HEK293 (cell line): ENCODE results near the gene IL1RAPL1.

Experiments
- CTCF ChIA-PET: fragments of 350-600 bp; formaldehyde crosslinking; extraction: SDS; loops from one replicate; lab custom pipeline; 2021; ENCODE audit warnings: antibody characterized with exemption; lab: Yijun Ruan, JAX
- POLR2A ChIA-PET: fragments of 300-600 bp; formaldehyde crosslinking; extraction: SDS; loops from one replicate; lab custom pipeline; 2020; ENCODE audit warnings: antibody characterized with exemption, inconsistent platforms; lab: Yijun Ruan, JAX
- H3K27ac ChIP-seq: fragments of 200-500 bp; sonication (Bioruptor generic); 2 replicates; pipeline ENCODE4 v1.5.1; 2014; ENCODE audit warnings: low read depth, low read length, control low read depth, inconsistent platforms; ENCODE audit errors: extremely low read depth
- H3K36me3 ChIP-seq, 2 experiments: fragments of 200-500 bp in 1 of 2; sonication (Bioruptor generic) in 1 of 2; 1 replicate in 1 of 2; 2 replicates in 1 of 2; pipeline ENCODE4 v1.5.1; 2014 to 2017; ENCODE audit warnings: inconsistent platforms in 2 of 2, low read length in 2 of 2; ENCODE audit not compliant: control insufficient read depth in 2 of 2, insufficient read depth in 1 of 2
- H3K4me1 ChIP-seq: fragments of 200-500 bp; sonication (Bioruptor generic); 2 replicates; pipeline ENCODE4 v1.5.1; 2014; ENCODE audit warnings: mild to moderate bottlenecking, low read length, inconsistent platforms; ENCODE audit not compliant: control insufficient read depth, insufficient read depth
- H3K4me3 ChIP-seq: 2 replicates; pipeline ENCODE4 v1.5.1; 2011; ENCODE audit warnings: low read depth, mild to moderate bottlenecking, control low read depth, low read length, moderate library complexity
- H3K9me3 ChIP-seq: fragments of 200-500 bp; sonication (Bioruptor generic); 2 replicates; pipeline ENCODE4 v1.5.1; 2014; ENCODE audit warnings: low read depth, low read length, inconsistent platforms; ENCODE audit not compliant: control insufficient read depth, insufficient read depth
- EGR2 ChIP-seq: fragments of 450-650 bp; formaldehyde crosslinking; IDR thresholded peaks from 2 replicates; pipeline ENCODE4 v1.5.1; 2016; ENCODE audit warnings: low read depth, missing biosample characterization, missing genetic modification characterization
- IKZF3 ChIP-seq: fragments of 450-650 bp; IDR thresholded peaks from 2 replicates; pipeline ENCODE4 v1.5.0; 2018; ENCODE audit warnings: missing biosample characterization, mild to moderate bottlenecking, missing genetic modification characterization, moderate library complexity
- KLF1 ChIP-seq: fragments of 450-650 bp; formaldehyde crosslinking; IDR thresholded peaks from 2 replicates; pipeline ENCODE4 v1.5.1; 2016; ENCODE audit warnings: missing biosample characterization, missing genetic modification characterization
- KLF16 ChIP-seq: fragments of 450-650 bp; formaldehyde crosslinking; IDR thresholded peaks from 2 replicates; pipeline ENCODE4 v1.5.1; 2017; ENCODE audit warnings: missing biosample characterization, missing genetic modification characterization
- KLF9 ChIP-seq: fragments of 450-650 bp; formaldehyde crosslinking; IDR thresholded peaks from 2 replicates; pipeline ENCODE4 v1.5.1; 2016; ENCODE audit warnings: missing biosample characterization, missing genetic modification characterization, low read depth
- OVOL3 ChIP-seq: fragments of 450-650 bp; formaldehyde crosslinking; IDR thresholded peaks from 2 replicates; pipeline ENCODE4 v1.5.1; 2016; ENCODE audit warnings: missing biosample characterization, missing genetic modification characterization
- PBX3 ChIP-seq: sonication (generic); formaldehyde crosslinking; IDR thresholded peaks from 2 replicates; pipeline ENCODE4 v1.8.1; 2022; ENCODE audit warnings: mild to moderate bottlenecking, moderate library complexity, missing genetic modification reagents
- SCRT2 ChIP-seq: fragments of 450-650 bp; formaldehyde crosslinking; IDR thresholded peaks from 2 replicates; pipeline ENCODE4 v1.5.1; 2016; ENCODE audit warnings: missing biosample characterization, missing genetic modification characterization
- WT1 ChIP-seq: fragments of 450-650 bp; formaldehyde crosslinking; IDR thresholded peaks from 2 replicates; pipeline ENCODE4 v1.5.1; 2016; ENCODE audit warnings: missing biosample characterization, missing genetic modification characterization
- ZBTB21 ChIP-seq: fragments of 450-650 bp; formaldehyde crosslinking; IDR thresholded peaks from 2 replicates; pipeline ENCODE4 v1.5.1; 2017; ENCODE audit warnings: missing biosample characterization, missing genetic modification characterization
- ZBTB7A ChIP-seq: fragments of 450-650 bp; formaldehyde crosslinking; IDR thresholded peaks from 2 replicates; pipeline ENCODE4 v1.5.1; 2016; ENCODE audit warnings: low read depth, missing biosample characterization, missing genetic modification characterization
- ZNF174 ChIP-seq: fragments of 450-650 bp; formaldehyde crosslinking; IDR thresholded peaks from 2 replicates; pipeline ENCODE4 v1.5.0; 2017; ENCODE audit warnings: missing biosample characterization, mild to moderate bottlenecking, missing genetic modification characterization
- ZNF362 ChIP-seq: fragments of 450-650 bp; formaldehyde crosslinking; IDR thresholded peaks from 2 replicates; pipeline ENCODE4 v1.5.1; 2016; ENCODE audit warnings: missing biosample characterization, missing genetic modification characterization
- ZNF416 ChIP-seq: fragments of 450-650 bp; formaldehyde crosslinking; IDR thresholded peaks from 2 replicates; pipeline ENCODE4 v1.5.1; 2016; ENCODE audit warnings: missing biosample characterization, missing genetic modification characterization
- ZNF473 ChIP-seq: fragments of 450-650 bp; formaldehyde crosslinking; IDR thresholded peaks from 2 replicates; pipeline ENCODE4 v1.5.1; 2017; ENCODE audit warnings: missing biosample characterization, missing genetic modification characterization
- ZNF600 ChIP-seq: fragments of 450-650 bp; formaldehyde crosslinking; IDR thresholded peaks from 2 replicates; pipeline ENCODE4 v1.5.1; 2016; ENCODE audit warnings: missing biosample characterization, missing genetic modification characterization
- ZNF621 ChIP-seq: fragments of 450-650 bp; formaldehyde crosslinking; IDR thresholded peaks from 2 replicates; pipeline ENCODE4 v1.5.1; 2017; ENCODE audit warnings: missing biosample characterization, missing genetic modification characterization
- ZNF645 ChIP-seq: fragments of 450-650 bp; formaldehyde crosslinking; IDR thresholded peaks from 2 replicates; pipeline ENCODE4; 2016; ENCODE audit warnings: missing biosample characterization, missing genetic modification characterization
- ZNF76 ChIP-seq: fragments of 450-650 bp; formaldehyde crosslinking; IDR thresholded peaks from 2 replicates; pipeline ENCODE4; 2016; ENCODE audit warnings: low read depth, missing biosample characterization, missing genetic modification characterization, borderline replicate concordance
- TF ChIP-seq, protein P1 (sequence below): fragments of 450-650 bp; formaldehyde crosslinking; IDR thresholded peaks from 2 replicates; pipeline ENCODE4 v1.5.1; 2016; ENCODE audit warnings: missing biosample characterization, missing genetic modification characterization
- TF ChIP-seq, protein P2 (sequence below): fragments of 450-650 bp; formaldehyde crosslinking; IDR thresholded peaks from 2 replicates; pipeline ENCODE4 v1.5.1; 2017; ENCODE audit warnings: missing biosample characterization, missing genetic modification characterization

The IL1RAPL1 gene

DNA sequence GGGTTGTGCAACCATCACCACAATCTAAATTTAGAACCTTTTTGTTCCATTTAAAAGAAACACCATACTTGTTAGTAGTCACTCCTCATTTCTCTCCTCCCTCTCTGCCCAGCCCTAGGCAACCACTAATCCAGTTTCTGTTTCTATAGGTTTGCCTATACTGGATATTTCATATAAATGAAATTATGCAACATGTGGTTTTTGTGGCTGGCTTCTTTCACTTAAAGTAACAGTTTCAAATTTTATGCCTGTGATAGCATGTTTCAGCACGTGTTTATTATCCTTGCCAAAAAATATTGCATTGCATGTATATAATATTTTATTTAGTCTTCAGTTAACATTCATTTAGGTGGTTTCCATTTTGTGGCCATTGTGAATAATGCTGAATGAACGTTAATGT is 437.6 kb downstream of the IL1RAPL1 start (continued):
- TF ChIP-seq, protein P1, sequence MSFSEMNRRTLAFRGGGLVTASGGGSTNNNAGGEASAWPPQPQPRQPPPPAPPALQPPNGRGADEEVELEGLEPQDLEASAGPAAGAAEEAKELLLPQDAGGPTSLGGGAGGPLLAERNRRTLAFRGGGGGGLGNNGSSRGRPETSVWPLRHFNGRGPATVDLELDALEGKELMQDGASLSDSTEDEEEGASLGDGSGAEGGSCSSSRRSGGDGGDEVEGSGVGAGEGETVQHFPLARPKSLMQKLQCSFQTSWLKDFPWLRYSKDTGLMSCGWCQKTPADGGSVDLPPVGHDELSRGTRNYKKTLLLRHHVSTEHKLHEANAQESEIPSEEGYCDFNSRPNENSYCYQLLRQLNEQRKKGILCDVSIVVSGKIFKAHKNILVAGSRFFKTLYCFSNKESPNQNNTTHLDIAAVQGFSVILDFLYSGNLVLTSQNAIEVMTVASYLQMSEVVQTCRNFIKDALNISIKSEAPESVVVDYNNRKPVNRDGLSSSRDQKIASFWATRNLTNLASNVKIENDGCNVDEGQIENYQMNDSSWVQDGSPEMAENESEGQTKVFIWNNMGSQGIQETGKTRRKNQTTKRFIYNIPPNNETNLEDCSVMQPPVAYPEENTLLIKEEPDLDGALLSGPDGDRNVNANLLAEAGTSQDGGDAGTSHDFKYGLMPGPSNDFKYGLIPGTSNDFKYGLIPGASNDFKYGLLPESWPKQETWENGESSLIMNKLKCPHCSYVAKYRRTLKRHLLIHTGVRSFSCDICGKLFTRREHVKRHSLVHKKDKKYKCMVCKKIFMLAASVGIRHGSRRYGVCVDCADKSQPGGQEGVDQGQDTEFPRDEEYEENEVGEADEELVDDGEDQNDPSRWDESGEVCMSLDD: no peak
- no peak for TF ChIP-seq KLF16 (tag by site-specific recombination)
- TF ChIP-seq, all 188 proteins: peak for 0

DNA sequence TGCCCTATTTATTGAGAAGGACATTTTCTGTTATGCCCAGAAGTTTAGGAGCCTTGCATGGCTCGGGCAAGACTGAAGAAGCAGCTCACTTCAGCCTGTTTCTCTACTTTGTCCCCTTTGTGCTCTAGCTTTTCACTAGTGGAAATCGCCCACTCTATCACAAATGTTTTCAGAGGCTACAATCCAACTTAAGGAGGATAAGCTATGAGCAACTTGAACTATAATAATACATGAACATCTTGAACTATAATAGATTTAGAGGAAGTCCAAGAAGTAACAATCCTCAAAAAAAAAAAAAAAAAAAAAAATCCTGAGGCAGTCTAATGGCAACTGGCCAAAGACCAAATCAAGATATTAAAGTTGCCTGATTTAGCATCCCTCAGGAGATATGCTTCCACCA is 452.3 kb downstream of the IL1RAPL1 start:
- Histone ChIP-seq H3K36me3 (no peaks in the 10 kb centered on the region), H3K27ac (no peak overlapping the region), H3K4me1 (no peaks in the 10 kb centered on the region), H3K9me3 (no peaks in the 10 kb centered on the region), H3K4me3 (no peak overlapping the region)
- ChIA-PET CTCF (no interaction called here), POLR2A (no interaction called here)
- TF ChIP-seq SCRT2 (tag by site-specific recombination) (no peak), ZBTB21 (tag by site-specific recombination) (no peak), ZBTB7A (tag by site-specific recombination) (no peak), WT1 (tag by site-specific recombination) (no peak), KLF1 (tag by site-specific recombination) (no peak), KLF9 (no peak), ZNF645 (no peak), ZNF416 (no peak), ZNF473 (tag by site-specific recombination) (no peak), ZNF362 (no peak), ZNF174 (tag by site-specific recombination) (no peak), ZNF76 (tag by site-specific recombination) (no peak), OVOL3 (no peak), PBX3 (CRISPR knock-in tag) (no peak), IKZF3 (tag by site-specific recombination) (no peak), ZNF621 (tag by site-specific recombination) (no peak), EGR2 (tag by site-specific recombination) (no peak), ZNF600 (no peak)
- TF ChIP-seq, protein P2, sequence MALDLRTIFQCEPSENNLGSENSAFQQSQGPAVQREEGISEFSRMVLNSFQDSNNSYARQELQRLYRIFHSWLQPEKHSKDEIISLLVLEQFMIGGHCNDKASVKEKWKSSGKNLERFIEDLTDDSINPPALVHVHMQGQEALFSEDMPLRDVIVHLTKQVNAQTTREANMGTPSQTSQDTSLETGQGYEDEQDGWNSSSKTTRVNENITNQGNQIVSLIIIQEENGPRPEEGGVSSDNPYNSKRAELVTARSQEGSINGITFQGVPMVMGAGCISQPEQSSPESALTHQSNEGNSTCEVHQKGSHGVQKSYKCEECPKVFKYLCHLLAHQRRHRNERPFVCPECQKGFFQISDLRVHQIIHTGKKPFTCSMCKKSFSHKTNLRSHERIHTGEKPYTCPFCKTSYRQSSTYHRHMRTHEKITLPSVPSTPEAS: no peak
